Coronary artery (tissue), 2 donors: ENCODE data around the gene GPR17.

ENCODE experiments used
- DNase-seq: peaks from one replicate; pipeline ENCODE4 v3.0.0-alpha.2; 2017; ENCODE audit warnings: low spot score
- H3K27ac ChIP-seq, 2 donors: fragments of 200-600 bp; sonication (generic); one replicate each; pipeline ENCODE4 v1.5.1; 2016 to 2019
- H3K4me3 ChIP-seq: fragments of 200-600 bp; sonication (generic); 2 replicates; pipeline ENCODE4 v1.5.1; 2016; ENCODE audit warnings: mild to moderate bottlenecking, moderate library complexity
- TF ChIP-seq, protein P1 (sequence below): fragments of 200-600 bp; sonication (generic); IDR thresholded peaks from one replicate; pipeline ENCODE4 v1.5.1; 2019; ENCODE audit warnings: antibody characterized with exemption

GPR17 gene

GRCh38 chr2:127635380-127636237, 10.3 kb upstream of the GPR17 start:
- peak overlapping the region in 1 of 2 donors; percentile 94 for H3K27ac ChIP-seq

DNA sequence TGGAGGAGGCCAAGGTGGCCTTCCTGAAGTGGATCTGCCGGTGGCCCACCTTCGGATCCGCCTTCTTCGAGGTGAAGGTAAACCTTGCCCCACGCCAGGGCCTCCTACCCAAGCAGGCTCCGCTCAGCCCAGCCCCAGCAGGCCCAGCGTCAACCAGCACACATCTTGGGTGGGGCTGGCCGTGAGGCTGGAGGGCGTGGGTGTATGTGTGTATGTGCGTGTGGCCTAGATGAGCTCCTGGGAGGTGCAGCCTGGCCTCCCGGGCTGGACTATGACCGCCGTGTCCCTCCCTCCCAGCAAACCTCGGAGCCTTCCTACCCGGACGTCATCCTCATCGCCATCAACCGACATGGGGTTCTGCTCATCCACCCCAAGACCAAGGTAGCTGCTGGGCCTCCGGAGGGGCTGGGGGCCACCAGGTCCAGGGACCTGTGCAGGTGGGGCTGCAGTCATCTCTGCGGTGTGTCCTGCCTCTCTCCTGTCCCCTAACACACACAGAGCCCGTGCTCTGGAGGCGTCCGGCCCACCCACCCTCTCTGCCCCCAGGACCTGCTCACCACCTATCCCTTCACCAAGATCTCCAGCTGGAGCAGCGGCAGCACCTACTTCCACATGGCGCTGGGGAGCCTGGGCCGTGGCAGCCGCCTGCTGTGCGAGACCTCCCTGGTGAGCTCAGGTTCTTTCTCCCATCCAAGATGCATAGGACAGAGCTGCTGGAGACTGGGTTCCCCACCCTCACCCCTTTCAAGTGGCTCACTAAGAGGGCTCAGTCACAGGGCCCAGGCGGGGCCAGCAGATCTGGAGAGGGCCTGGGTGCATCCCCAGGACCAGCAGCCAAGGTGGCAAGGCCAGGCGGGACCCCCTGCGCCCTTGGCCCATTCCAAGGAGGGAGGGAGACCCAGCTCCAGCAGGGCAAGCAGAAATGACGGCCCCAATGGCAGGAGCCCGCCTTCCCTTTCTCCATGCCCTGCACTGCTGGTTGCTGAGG, 9.4 kb upstream of the GPR17 start:
- DNase-seq, result no peak
- TF ChIP-seq, protein P1, sequence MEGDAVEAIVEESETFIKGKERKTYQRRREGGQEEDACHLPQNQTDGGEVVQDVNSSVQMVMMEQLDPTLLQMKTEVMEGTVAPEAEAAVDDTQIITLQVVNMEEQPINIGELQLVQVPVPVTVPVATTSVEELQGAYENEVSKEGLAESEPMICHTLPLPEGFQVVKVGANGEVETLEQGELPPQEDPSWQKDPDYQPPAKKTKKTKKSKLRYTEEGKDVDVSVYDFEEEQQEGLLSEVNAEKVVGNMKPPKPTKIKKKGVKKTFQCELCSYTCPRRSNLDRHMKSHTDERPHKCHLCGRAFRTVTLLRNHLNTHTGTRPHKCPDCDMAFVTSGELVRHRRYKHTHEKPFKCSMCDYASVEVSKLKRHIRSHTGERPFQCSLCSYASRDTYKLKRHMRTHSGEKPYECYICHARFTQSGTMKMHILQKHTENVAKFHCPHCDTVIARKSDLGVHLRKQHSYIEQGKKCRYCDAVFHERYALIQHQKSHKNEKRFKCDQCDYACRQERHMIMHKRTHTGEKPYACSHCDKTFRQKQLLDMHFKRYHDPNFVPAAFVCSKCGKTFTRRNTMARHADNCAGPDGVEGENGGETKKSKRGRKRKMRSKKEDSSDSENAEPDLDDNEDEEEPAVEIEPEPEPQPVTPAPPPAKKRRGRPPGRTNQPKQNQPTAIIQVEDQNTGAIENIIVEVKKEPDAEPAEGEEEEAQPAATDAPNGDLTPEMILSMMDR, result no peak
- Histone ChIP-seq H3K4me3 (no peak overlapping the region), H3K27ac (peak overlapping the region; percentile 85 to 94)

More at GRCh38 chr2:127635380-127636237, 10.3 kb upstream of the GPR17 start:
- TF ChIP-seq, protein P1, result no peak
- H3K4me3 ChIP-seq, result no peak overlapping the region
- no peak for DNase-seq

- TF ChIP-seq, protein P1, result no peak
- Histone ChIP-seq H3K4me3 (peak overlapping the region; percentile 22), H3K27ac (peak overlapping the region; percentile 85 to 94)
- DNase-seq, result no peak
Observed at GRCh38 chr2:127637236-127637630, 8.7 kb upstream of the GPR17 start.

GRCh38 chr2:127637725-127638252, 8.2 kb upstream of the GPR17 start:
- peak overlapping the region; percentile 85 to 94 for H3K27ac ChIP-seq
- no peak for DNase-seq
- TF ChIP-seq, protein P1, result no peak
- peak overlapping the region; percentile 22 for H3K4me3 ChIP-seq

DNA sequence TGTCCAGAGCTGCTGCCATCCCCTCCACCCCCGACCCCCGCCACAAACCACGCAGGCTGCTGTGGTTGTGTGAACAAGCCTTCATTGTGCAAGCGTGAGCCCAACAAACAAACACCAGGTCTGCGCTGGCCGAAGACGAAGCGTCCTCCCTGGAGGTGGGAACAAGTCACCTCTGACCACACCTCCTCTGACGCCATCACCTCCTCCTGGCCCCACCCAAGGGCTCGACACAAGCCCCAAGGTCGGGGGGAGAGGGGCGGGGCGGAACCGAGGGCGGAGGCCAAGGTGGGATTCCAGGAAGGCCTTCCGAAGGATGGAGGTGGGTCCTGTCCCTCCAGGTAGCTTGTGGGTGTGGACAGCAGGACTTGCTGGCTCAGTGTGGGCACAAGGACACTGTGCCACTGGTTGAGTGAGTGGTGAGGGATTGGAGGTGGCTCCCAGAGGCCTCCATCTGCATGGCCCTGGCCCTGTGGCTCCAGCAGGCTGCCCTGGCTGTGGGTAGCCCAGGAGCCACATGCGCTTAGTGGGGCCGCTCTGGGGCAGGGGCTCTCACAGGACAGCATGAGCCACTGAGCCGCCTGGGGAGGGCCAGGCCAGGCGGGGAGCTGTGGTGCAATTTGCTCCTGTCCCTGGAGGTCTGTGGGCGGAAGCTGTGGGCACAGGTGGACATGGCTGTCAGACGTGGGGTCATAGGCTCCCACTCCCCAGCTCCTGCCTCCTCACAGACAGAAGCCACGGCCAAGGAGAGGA, 7.4 kb upstream of the GPR17 start:
- TF ChIP-seq, protein P1, result no peak
- H3K4me3 ChIP-seq, result peak overlapping the region; percentile 22
- H3K27ac ChIP-seq, result peak overlapping the region; percentile 85 to 94
- DNase-seq, result no peak

DNA sequence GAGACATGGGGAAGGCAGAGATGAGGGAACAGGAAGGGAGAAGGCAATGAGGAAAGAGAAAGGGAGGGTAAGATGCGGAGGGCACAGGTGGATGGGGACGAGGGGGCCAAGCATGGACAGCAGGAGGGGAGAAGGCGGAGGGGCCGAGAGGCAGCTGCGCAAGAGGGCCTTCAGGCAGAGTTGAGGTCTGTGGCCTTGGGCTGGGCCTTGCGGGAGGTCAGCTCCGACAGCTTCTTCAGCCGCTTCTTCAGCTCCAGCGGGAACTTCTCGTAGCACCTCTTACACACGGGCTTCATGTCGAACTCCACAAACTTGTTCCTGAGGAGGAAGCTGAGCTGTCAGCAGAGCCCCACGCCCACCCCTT, 6.9 kb upstream of the GPR17 start:
- H3K27ac ChIP-seq, result peak overlapping the region in 1 of 2 donors; percentile 94
- TF ChIP-seq, protein P1, result no peak
- H3K4me3 ChIP-seq, result no peak overlapping the region
- no peak for DNase-seq
